CD1c-positive myeloid dendritic cell (primary cell): ENCODE measurements around the gene SMS.

Experiments used
- DNase-seq: peaks from one replicate; pipeline ENCODE4 v3.0.0-alpha.2; 2016; ENCODE audit errors: extremely low spot score

SMS gene

GRCh38 chrX:21978346-21978745, 37.8 kb downstream of the SMS start:
- no peak for DNase-seq

DNA sequence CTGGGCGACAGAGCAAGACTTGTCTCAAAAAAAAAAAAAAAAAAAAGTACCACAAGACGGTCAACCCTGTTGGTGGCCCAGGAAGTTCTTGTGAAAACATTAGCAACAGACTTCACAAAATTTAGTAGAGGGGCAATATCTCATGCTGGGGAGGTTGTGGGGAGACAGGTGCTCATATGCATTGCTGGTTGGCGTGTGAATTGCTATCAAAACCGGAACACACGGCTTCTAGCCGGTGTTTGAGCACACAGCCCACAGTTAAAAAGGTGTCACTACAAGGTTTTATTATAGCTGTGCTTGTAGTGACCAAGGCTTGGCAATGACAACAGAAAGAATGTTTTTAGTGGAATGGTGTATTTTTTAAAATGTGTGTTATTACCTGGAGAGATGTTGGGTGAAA, 41.8 kb downstream of the SMS start:
- DNase-seq: no peak

GRCh38 chrX:21985332-21985777, 44.8 kb downstream of the SMS start:
- peak; percentile 73 for DNase-seq

- no peak for DNase-seq
These were observed 46.1 kb downstream of the SMS start for GRCh38 chrX:21986596-21986995.

DNA sequence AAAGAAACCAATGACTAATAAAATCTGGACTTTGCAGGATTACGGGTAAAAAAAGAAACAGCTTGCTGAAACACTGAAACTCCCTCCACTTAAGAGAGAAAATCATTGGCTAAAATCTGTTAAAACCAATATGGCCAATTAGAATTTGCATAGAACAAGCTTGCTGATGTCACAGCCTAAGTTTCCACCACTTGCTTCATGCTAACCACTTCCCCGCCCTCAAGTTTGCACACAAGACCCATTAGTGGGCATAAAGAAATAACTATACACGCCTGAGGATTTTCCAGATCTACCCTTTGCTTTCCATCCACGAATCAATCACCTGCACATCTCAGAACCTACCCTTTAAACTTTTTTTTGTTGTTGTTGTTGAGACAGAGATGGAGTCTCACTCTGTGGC, 48.9 kb downstream of the SMS start:
- DNase-seq: peak; percentile 40

DNA sequence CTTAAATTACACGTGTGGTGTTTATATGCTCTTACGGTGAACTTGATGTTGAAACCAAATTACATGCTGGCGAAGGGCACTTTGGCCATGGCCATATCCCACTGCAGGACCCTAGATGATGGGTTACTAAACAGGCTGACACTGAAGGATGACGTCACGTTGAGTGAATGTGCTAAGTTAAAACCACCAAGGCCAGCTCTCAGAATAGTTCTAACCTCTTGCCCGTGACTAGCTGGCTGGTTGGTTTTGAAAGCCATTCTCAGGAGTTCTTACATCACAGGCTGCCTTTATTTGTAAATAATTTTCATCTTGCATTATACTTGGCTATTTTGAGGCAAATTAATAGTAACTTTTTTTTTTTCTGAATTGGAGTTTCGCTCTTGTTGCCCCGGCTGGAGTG, 50.3 kb downstream of the SMS start:
- DNase-seq: peak; percentile 26

DNA sequence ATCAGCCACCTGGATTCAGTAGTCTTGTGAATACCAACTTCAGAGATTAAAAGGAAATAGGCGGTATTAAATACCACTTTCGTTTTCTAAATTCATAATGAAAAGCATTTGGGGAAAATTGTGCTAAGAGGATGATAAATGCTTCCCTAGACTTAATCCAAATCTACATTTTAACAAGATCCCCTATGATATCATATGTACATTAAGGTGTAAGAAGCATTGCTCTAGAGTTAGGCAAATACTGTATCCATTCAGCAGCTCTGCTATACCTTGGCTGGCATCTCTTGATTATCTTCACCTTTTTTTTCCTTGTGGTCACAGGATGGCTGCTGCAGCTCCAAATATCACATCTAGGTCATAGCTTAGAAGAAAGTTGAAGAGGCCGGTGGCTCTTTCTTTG, 51.0 kb downstream of the SMS start:
- no peak for DNase-seq

DNA sequence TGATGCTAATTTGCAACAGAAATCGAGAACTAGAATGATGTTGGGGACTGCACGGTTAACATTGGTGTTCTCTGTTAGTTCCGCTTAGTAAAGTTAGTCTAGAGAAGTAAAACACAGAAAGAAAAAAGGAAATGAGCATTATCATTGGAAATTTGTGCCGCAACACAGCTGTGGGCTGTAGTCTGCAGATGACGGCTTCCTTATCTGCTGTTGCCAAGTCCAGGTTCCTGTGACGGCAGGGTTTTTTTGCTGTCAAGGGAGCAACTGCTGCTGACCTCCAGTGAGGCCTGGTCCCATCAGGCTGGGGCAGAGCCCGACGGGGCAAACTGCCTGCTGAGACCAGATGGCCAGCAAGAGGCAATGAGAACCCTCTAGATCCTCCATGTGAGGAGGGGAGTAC, 52.8 kb downstream of the SMS start:
- peak; percentile 73 for DNase-seq

DNA sequence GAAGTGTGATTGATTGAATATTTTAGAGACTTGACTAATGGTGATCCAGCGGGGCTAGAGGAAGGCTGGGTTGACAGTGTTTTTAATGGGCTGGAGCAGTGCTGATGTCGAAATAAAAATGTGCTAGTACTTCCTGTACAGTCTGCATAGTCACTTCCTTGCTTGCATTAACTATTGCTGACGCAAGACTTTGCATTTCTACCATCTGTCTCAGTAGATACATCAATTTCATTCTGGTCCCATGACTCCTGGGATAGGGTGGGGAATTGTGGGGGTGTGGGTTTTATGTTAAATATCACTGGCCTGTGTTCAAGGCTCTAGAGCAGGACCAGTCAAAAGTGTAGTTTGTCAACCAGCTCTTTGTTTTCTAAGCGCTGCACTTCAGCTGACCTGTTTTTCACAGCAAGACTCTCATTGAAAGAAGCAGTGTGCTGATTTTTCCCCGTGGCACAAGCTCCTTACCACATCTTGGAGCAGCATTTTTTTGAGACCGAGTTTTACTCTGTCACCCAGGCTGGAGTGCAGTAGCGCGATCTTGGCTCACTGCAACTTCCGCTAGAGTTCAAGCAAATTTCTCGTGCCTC, 56.5 kb downstream of the SMS start:
- DNase-seq: peak; percentile 58

DNA sequence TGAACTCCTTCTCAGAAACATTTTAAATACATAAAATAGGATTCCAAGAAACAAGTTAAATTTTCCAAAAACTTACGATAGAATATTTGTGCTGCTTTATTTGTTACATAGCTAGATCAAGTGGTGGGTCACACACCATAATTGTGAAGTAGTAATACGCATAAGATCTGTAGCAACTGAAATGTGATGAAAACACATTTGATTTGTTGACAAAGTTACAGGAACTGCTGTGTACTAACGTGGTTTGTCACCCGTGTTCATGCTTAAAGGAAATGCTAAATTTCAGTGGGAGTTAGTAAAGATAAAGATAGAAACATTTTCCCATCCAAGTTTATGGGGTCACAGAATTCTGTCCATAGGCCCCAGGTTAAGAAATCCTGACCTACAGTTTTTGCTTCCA, 57.5 kb downstream of the SMS start:
- no peak for DNase-seq

GRCh38 chrX:22004866-22005265, 64.4 kb downstream of the SMS start:
- no peak for DNase-seq

DNA sequence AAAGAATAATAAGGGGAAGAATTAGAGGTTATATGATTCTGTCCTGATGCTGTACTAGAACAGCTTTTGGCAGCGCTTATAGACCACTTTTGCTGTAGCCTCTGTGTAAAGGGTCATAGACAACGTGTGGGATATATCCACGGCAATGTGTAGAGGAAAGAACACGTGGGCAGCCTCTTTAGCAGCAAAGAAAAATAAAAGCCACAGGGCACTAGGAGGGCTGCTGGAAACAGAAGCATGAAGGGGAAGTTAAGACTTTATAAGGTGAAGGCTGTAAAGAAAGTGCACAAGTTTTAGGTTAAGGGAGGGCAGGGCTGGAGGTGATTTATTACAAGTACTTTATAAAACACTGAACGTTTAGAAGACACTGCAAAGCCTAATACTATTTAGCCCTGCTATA, 71.5 kb downstream of the SMS start:
- no peak for DNase-seq

- DNase-seq: no peak
These were observed 72.4 kb downstream of the SMS start for GRCh38 chrX:22012931-22013330.

DNA sequence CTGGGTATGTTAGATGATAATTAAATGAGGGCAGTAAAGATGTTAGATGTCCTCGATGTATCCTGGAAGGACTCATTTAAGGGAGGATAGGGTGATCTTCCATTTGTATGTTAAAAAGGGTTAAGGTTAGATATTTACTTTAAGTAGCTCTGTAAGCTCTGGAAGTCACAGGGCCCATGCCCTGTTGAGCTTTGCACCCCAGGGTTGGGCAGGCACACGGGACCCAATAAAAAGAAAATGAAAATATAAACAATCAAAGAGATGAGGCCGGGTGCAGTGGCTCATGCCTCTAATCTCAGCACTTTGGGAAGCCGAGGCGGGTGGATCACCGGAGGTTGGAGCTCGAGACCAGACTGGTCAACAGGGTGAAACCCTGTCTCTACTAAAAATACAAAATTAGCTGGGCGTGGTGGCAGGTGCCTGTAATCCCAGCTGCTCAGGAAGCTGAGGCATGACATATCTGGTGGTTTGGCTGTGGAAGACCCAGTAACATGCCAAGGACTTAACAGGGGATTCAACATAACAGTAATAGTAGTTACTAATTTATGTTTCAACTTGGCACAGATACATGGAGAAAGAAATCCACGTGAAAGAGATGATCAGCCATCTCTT, 74.7 kb downstream of the SMS start:
- no peak for DNase-seq

- no peak for DNase-seq
These were observed 81.3 kb downstream of the SMS start for GRCh38 chrX:22021751-22022324.

DNA sequence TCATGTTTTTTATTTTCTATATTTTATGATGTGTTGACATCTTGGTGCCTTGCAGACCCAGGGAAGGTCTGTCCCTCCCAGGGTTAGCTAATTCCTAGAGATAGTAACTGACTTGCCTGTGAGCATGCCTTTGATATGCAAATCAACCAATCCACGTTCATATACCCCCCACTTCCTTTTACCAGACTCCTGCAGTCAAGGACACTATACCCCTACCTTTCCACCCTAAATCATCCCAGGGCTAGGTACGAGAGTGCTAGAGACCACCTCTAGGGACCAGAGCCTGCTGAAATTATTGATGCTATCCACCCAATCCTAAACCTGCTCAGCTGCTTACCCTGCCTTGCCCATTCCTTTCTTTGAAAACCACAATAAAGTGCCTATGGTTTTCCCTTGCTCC, 84.1 kb downstream of the SMS start:
- DNase-seq: no peak

DNA sequence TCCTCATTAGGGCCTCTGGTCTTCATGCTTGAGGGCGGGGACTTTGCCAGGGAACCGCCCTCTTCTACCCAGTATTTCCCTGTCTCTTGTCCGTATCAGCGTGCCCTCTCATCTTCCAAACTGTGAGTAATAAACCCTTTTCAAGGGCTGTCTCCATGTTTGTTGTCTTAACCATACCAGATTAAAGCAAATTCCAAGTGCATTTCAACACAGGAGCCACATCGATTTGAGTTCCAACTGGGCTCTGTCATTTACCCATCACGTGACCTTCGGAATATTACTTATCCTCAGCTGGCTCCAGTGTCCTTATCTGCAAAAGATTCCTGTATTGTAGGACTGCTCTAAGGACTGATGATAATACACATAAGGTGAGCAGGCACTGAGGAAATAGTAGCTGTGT, 85.2 kb downstream of the SMS start:
- DNase-seq: no peak

GRCh38 chrX:22026731-22027130, 86.2 kb downstream of the SMS start:
- no peak for DNase-seq

- DNase-seq: no peak
These were observed 91.6 kb downstream of the SMS start, which contains the start of gene PHEX for GRCh38 chrX:22032084-22032483. TSS of gene PHEX (plus strand) at chrX:22032325. CDS start at chrX:22033006, 681 bp downstream.

GRCh38 chrX:22032506-22032905, 92.0 kb downstream of the SMS start:
- no peak for DNase-seq

DNA sequence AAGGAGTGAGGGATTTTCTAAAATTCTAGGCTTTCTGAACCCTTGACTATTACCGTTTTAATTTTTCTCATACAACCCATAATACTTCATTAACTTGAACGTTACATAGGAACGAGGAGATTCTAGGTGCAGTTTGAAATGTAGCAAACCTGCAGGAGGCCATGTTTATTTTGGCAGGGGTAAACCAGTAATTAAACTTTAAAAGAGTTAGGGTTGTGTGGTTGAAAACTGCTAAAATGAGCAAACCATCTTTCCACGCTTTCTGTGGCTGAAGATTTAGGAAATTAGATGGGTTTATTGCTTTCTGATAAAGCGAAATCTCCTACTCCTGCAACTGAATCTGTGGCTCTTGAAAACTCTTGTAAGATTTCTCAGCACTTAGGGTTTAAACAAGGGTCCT, 93.3 kb downstream of the SMS start:
- no peak for DNase-seq

DNA sequence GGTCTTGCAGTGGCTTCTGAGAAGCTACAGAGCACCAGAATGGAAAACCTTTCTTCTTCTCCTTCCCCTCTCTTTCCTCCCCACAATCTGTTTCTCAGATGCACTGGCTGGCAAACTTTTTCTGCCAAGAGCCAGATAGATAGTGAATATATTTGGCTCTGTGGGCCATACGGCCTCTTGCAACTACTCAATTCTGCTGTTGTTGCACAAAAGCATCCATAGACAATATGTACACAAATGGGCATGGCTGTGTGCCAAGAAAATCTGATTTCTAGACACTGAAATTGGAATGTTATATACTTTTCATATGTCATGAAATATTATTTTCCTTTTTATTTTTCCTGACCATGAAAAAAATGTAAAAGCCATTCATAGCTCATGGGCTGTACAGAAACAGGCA, 94.7 kb downstream of the SMS start:
- no peak for DNase-seq

GRCh38 chrX:22037225-22037624, 96.7 kb downstream of the SMS start:
- no peak for DNase-seq
